CD4-positive, alpha-beta memory T cell (primary cell): ENCODE results near the gene ZDHHC18. TPM values are rescaled to one million over a fixed set of nuclear protein-coding genes. Genes with fewer than 3 reads are reported as not detected.
A peak's percentile ranks its signal among the peaks of the same experiment; 100 is the strongest.

Experiments used
- CTCF ChIA-PET: fragments of 350-600 bp; sonication (Branson Sonifier 250); formaldehyde crosslinking; loops from one replicate; lab custom pipeline; 2021; ENCODE audit warnings: inconsistent platforms; ENCODE audit not compliant: partially characterized antibody; lab: Charles Lee
- POLR2A ChIA-PET: fragments of 350-600 bp; sonication (Branson Sonifier 250); formaldehyde crosslinking; loops from one replicate; lab custom pipeline; 2021; ENCODE audit not compliant: partially characterized antibody; lab: Charles Lee
- DNase-seq, 5 donors: peaks; one replicate each; pipeline versions ENCODE4 v3.0.0 to v3.0.0-alpha.2; 2020 to 2022; ENCODE audit warnings: mixed read lengths in 1 of 5
- H3K27ac ChIP-seq: one replicate; pipeline ENCODE4 v1.7.0; 2013; ENCODE audit warnings: low read depth, low read length
- H3K27me3 ChIP-seq: 2 replicates; pipeline ENCODE4 v1.7.0; 2013; ENCODE audit warnings: mild to moderate bottlenecking, low read length, moderate library complexity; ENCODE audit not compliant: insufficient read depth
- H3K36me3 ChIP-seq: 2 replicates; pipeline ENCODE4 v1.7.0; 2013; ENCODE audit warnings: mild to moderate bottlenecking, low read length, moderate library complexity; ENCODE audit not compliant: insufficient read depth
- H3K4me1 ChIP-seq: 2 replicates; pipeline ENCODE4 v1.7.0; 2013; ENCODE audit warnings: mild to moderate bottlenecking, low read length, moderate library complexity; ENCODE audit not compliant: insufficient read depth
- H3K4me3 ChIP-seq, 2 donors: one replicate each; pipeline ENCODE4 v1.7.0; 2013; ENCODE audit warnings: low read length in 2 of 2, mild to moderate bottlenecking in 1 of 2
- H3K9me3 ChIP-seq, 2 donors: one replicate each; pipeline ENCODE4 v1.7.0; 2013; ENCODE audit warnings: low read length in 2 of 2, control low read depth in 1 of 2; ENCODE audit not compliant: control insufficient read depth in 1 of 2
- H3K27ac Mint-ChIP-seq, 7 donors: one replicate each; pipeline ENCODE4 v1.8.0; 2020 to 2021; ENCODE audit warnings: mixed read lengths in 7 of 7, mild to moderate bottlenecking in 6 of 7, inconsistent platforms in 3 of 7, moderate library complexity in 3 of 7
- H3K27me3 Mint-ChIP-seq, 2 donors: one replicate each; pipeline ENCODE4 v1.8.0; 2020 to 2021; ENCODE audit warnings: mixed read lengths in 2 of 2
- H3K36me3 Mint-ChIP-seq, 2 donors: one replicate each; pipeline ENCODE4 v1.8.0; 2020 to 2021; ENCODE audit warnings: mixed read lengths in 2 of 2, inconsistent platforms in 1 of 2, mild to moderate bottlenecking in 1 of 2
- H3K4me1 Mint-ChIP-seq, 4 donors: one replicate each; pipeline ENCODE4 v1.8.0; 2020 to 2021; ENCODE audit warnings: mixed read lengths in 4 of 4, mild to moderate bottlenecking in 1 of 4
- H3K4me3 Mint-ChIP-seq, 8 donors: one replicate each; pipeline ENCODE4 v1.8.0; 2020 to 2021; ENCODE audit warnings: mixed read lengths in 8 of 8, mild to moderate bottlenecking in 7 of 8, moderate library complexity in 6 of 8, inconsistent platforms in 3 of 8
- H3K9me3 Mint-ChIP-seq, 8 donors: one replicate each; pipeline ENCODE4 v1.8.0; 2020 to 2021; ENCODE audit warnings: mixed read lengths in 8 of 8, mild to moderate bottlenecking in 5 of 8, inconsistent platforms in 3 of 8, moderate library complexity in 1 of 8
- intact Hi-C: fragments of 100-400 bp; cut with micrococcal nuclease; formaldehyde crosslinking; loops from one replicate; pipeline ENCODE4 v1.15.1; 2023
- polyA plus RNA-seq, 2 donors: library from polyadenylated mRNA; unstranded; fragments of 300-500 nt; fragmentation: Illumina TruSeq; gene quantifications; one replicate each; pipeline ENCODE4 v1.2.3, GENCODE V29; 2021
- total RNA-seq, 2 experiments: library from RNA; stranded (reverse); gene quantifications; one replicate each; pipeline ENCODE4 v1.2.3, GENCODE V29; 2021

The ZDHHC18 gene
- total and polyA plus RNA-seq, 4 experiments from 2014 or later = 6.2 to 56.4 (median 36.5) TPM

GRCh38 chr1:26829184-26829911 lies 2.9 kb downstream of the ZDHHC18 start:
- H3K27ac Mint-ChIP-seq = peak overlapping the region; percentile 98 to 100 (median 100)
- POLR2A ChIA-PET = interaction anchor here (1.3 to 7.1 kb wide), 4 partner anchors 8 to 61 kb away, joined by 4 to 55 read pairs (median 14); partner anchors contain the start of gene GPN2
- CTCF ChIA-PET = interaction anchor here (0.9 to 10.7 kb wide), 6 partner anchors 7 to 290 kb away, joined by 3 to 184 read pairs (median 8); partner anchors contain the start of gene ZDHHC18

GRCh38 chr1:26831059-26831458 lies 4.6 kb downstream of the ZDHHC18 start:
- Histone ChIP-seq H3K27me3 (no peaks in the 10 kb centered on the region), H3K36me3 (peaks cover 21% of the 10 kb centered on the region), H3K27ac (peak overlapping the region; percentile 97), H3K4me3 (no peak overlapping the region), H3K4me1 (peaks cover 79% of the 10 kb centered on the region), H3K9me3 (no peaks in the 10 kb centered on the region)
- POLR2A ChIA-PET = interaction anchor here (1.1 to 7.1 kb wide), 4 partner anchors 10 to 44 kb away, joined by 3 to 55 read pairs (median 16); partner anchors contain the start of gene PIGV
- CTCF ChIA-PET = interaction anchor here (1.1 to 10.7 kb wide), 5 partner anchors 8 to 41 kb away, joined by 12 to 184 read pairs (median 31); partner anchors contain the start of gene ZDHHC18
- no peak for DNase-seq
- Mint-ChIP-seq H3K27me3 (no peaks in the 10 kb centered on the region), H3K27ac (peak overlapping the region; percentile 98 to 100 (median 100)), H3K36me3 (peaks cover 21 to 61% of the 10 kb centered on the region in 2 donors), H3K4me1 (peaks cover 65 to 91% (median 78%) of the 10 kb centered on the region in 4 donors), H3K4me3 (peak overlapping the region in 6 of 8 donors; percentile 6 to 98 (median 52)), H3K9me3 (peaks cover 0 to 2% (median 0%) of the 10 kb centered on the region in 8 donors)
- intact Hi-C loops = no loop called here

More at GRCh38 chr1:26829184-26829911, 2.9 kb downstream of the ZDHHC18 start:
- peaks cover 14% of the 10 kb centered on the region for H3K36me3 ChIP-seq
- intact Hi-C loops = no loop called here
- no peaks in the 10 kb centered on the region for H3K27me3 Mint-ChIP-seq
- H3K27ac ChIP-seq = peak overlapping the region; percentile 97
- peaks cover 66 to 90% (median 81%) of the 10 kb centered on the region in 4 donors for H3K4me1 Mint-ChIP-seq
- H3K36me3 Mint-ChIP-seq = peaks cover 12 to 47% of the 10 kb centered on the region in 2 donors
- DNase-seq = no peak
- H3K4me1 ChIP-seq = peaks cover 85% of the 10 kb centered on the region
- H3K4me3 Mint-ChIP-seq = peak overlapping the region; percentile 92 to 98 (median 92)
- H3K9me3 Mint-ChIP-seq = peaks cover 0 to 2% (median 0%) of the 10 kb centered on the region in 8 donors
- peak overlapping the region in 1 of 2 donors; percentile 24 for H3K4me3 ChIP-seq
- no peaks in the 10 kb centered on the region for H3K27me3 ChIP-seq
- H3K9me3 ChIP-seq = no peaks in the 10 kb centered on the region

GRCh38 chr1:26831546-26832248 lies 5.2 kb downstream of the ZDHHC18 start:
- CTCF ChIA-PET = interaction anchor here (1.6 to 10.7 kb wide), 8 partner anchors 9 to 332 kb away, joined by 4 to 184 read pairs (median 26); partner anchors contain the start of gene ZDHHC18
- peak overlapping the region; percentile 98 to 100 (median 100) for H3K27ac Mint-ChIP-seq
- POLR2A ChIA-PET = interaction anchor here (1.3 to 7.1 kb wide), 9 partner anchors 7 to 331 kb away, joined by 3 to 55 read pairs (median 19); partner anchors contain the start of gene PIGV
- peaks cover 65 to 91% (median 76%) of the 10 kb centered on the region in 4 donors for H3K4me1 Mint-ChIP-seq
- DNase-seq = peak in 2 of 5 donors; percentile 47 to 68
- H3K9me3 Mint-ChIP-seq = no peaks in the 10 kb centered on the region
- no peak overlapping the region for H3K4me3 ChIP-seq
- H3K27me3 ChIP-seq = no peaks in the 10 kb centered on the region
- H3K36me3 Mint-ChIP-seq = peaks cover 24 to 60% of the 10 kb centered on the region in 2 donors
- H3K27ac ChIP-seq = peak overlapping the region; percentile 97
- H3K27me3 Mint-ChIP-seq = no peaks in the 10 kb centered on the region
- peaks cover 77% of the 10 kb centered on the region for H3K4me1 ChIP-seq
- peaks cover 24% of the 10 kb centered on the region for H3K36me3 ChIP-seq
- peak overlapping the region in 7 of 8 donors; percentile 6 to 98 (median 32) for H3K4me3 Mint-ChIP-seq
- no peaks in the 10 kb centered on the region for H3K9me3 ChIP-seq
- intact Hi-C loops = loop anchor here (2.0 kb wide), 1 partner anchor 43 kb away; no protein-coding TSS in a partner anchor

GRCh38 chr1:26832249-26832960 lies 5.9 kb downstream of the ZDHHC18 start:
- ChIA-PET POLR2A (interaction anchor here (0.9 to 7.1 kb wide), 15 partner anchors 8 to 402 kb away, joined by 3 to 55 read pairs (median 8); partner anchors contain the start of genes GPATCH3, PIGV and WDTC1), CTCF (interaction anchor here (1.2 to 10.7 kb wide), 12 partner anchors 10 to 332 kb away, joined by 3 to 184 read pairs (median 15); partner anchors contain the start of gene ZDHHC18)
- peak overlapping the region; percentile 98 to 100 (median 100) for H3K27ac Mint-ChIP-seq
- no peaks in the 10 kb centered on the region for H3K9me3 Mint-ChIP-seq
- peak overlapping the region; percentile 97 for H3K27ac ChIP-seq
- peaks cover 64 to 87% (median 74%) of the 10 kb centered on the region in 4 donors for H3K4me1 Mint-ChIP-seq
- no peaks in the 10 kb centered on the region for H3K27me3 ChIP-seq
- no peak for DNase-seq
- no peaks in the 10 kb centered on the region for H3K27me3 Mint-ChIP-seq
- no peak overlapping the region for H3K4me3 ChIP-seq
- peak overlapping the region in 7 of 8 donors; percentile 31 to 92 (median 85) for H3K4me3 Mint-ChIP-seq
- intact Hi-C loops = loop anchor here (2.0 kb wide), 1 partner anchor 44 kb away; no protein-coding TSS in a partner anchor
- H3K9me3 ChIP-seq = no peaks in the 10 kb centered on the region
- peaks cover 24 to 58% of the 10 kb centered on the region in 2 donors for H3K36me3 Mint-ChIP-seq
- peaks cover 24% of the 10 kb centered on the region for H3K36me3 ChIP-seq
- H3K4me1 ChIP-seq = peaks cover 75% of the 10 kb centered on the region

GRCh38 chr1:26833432-26834405 lies 7.2 kb downstream of the ZDHHC18 start:
- Histone ChIP-seq H3K9me3 (no peaks in the 10 kb centered on the region), H3K4me1 (peaks cover 74% of the 10 kb centered on the region), H3K27me3 (no peaks in the 10 kb centered on the region), H3K4me3 (peak overlapping the region in 1 of 2 donors; percentile 23), H3K36me3 (peaks cover 24% of the 10 kb centered on the region), H3K27ac (peak overlapping the region; percentile 97)
- H3K4me3 Mint-ChIP-seq = peak overlapping the region; percentile 74 to 92 (median 85)
- no peaks in the 10 kb centered on the region for H3K9me3 Mint-ChIP-seq
- intact Hi-C loops = loop anchor here (1.0 to 2.0 kb wide), 5 partner anchors 13 to 231 kb away; no protein-coding TSS in a partner anchor
- H3K36me3 Mint-ChIP-seq = peaks cover 32 to 65% of the 10 kb centered on the region in 2 donors
- no peaks in the 10 kb centered on the region for H3K27me3 Mint-ChIP-seq
- H3K4me1 Mint-ChIP-seq = peaks cover 60 to 87% (median 73%) of the 10 kb centered on the region in 4 donors
- peak; percentile 89 to 98 (median 94) for DNase-seq
- ChIA-PET POLR2A (interaction anchor here (0.7 to 7.1 kb wide), 22 partner anchors 9 to 456 kb away, joined by 3 to 55 read pairs (median 6); partner anchors contain the start of genes GPATCH3, GPN2, HMGN2 and PIGV), CTCF (interaction anchor here (0.5 to 10.7 kb wide), 33 partner anchors 8 to 363 kb away, joined by 3 to 184 read pairs (median 4); partner anchors contain the start of genes GPN2 and ZDHHC18)
- H3K27ac Mint-ChIP-seq = peak overlapping the region; percentile 98 to 100 (median 100)
